Activated effector memory CD4-positive, alpha-beta T cell treated with anti-CD3 and anti-CD28 coated beads, Interleukin-2, amount 50 U/mL, for 16 hours (primary cell): ENCODE results near the gene TMCC1.
A peak's percentile ranks its signal among the peaks of the same experiment; 100 is the strongest.
"Not testable (repeated sequence)": the region's sequence is repeated elsewhere in the genome, so short reads cannot be mapped to it uniquely, and the experiment has no call there.

ENCODE experiments used
- DNase-seq: peaks from one replicate; pipeline ENCODE4 v3.0.0-alpha.2; 2020

TMCC1 gene

GRCh38 chr3:129673897-129674797 lies 219.4 kb downstream of the TMCC1 start:
- no peak for DNase-seq

GRCh38 chr3:129673012-129673411 lies 220.5 kb downstream of the TMCC1 start:
- no peak for DNase-seq

- no peak for DNase-seq
Measured at GRCh38 chr3:129672412-129672811, 221.1 kb downstream of the TMCC1 start.

DNA sequence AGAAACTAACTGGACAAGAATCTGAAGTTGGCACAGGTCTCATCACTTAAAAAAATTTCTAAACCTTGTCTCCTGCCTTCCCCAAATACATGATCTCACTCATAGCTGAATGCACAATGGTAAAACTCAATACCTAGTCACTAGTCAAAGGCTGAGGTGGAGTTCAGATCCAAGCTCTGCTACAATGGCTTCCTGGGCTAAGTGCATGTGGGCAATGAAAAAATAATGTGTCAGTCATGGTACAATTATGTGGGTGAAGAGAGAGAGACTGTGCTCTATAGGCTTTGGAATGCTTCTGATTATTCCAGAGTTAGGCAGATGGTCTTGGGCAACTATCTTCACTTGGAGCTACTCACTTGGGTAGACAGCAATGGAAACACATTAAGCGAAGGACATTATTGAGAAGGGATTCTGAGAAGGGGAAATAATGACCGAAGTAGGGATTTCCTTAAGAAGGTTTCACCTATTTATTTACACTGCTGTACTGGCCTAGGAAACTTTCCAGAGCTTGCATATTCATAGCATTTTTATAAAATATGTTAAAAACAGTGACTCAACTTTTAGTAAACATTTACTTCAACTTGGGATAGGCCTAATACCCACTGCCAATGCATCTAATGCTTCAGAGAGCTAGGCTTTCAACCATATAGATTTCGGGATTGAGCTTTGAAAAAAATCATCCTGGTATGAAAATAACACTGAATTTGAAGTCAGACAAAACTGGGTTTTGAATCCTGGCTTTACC lies 228.3 kb downstream of the TMCC1 start:
- DNase-seq, result no peak

DNA sequence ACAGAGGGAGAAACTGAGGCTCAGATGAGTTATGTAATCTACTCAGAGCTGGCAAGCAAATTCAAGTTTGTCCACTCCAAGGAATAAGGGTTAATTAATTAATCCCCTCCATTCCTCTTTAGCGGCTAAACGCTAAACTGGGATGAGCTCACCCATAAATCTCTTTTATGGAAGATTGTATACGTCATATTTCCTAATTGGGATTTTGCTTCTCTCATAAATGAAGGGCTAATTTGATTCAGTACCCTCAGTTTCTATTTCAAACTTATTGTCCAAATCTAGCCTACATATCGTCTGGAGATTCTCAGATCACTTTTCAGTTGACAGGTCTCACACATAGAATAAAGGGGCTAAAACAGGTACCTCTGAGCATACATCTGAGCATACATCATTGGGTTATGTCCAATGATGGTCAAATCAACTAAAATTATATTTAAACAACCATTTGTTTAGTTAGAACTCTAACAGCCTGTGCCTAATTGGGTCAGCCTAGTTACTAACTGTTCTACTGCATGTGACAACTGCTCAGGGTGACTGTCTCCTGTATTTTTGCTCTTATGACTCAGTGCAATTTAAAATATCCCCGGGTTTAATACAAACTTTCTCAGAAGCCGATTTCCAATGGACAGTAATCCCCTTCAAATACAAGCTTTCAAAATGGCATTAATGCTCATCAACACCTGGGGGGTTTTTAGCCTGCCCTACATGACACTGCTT lies 229.4 kb downstream of the TMCC1 start:
- no peak for DNase-seq

DNA sequence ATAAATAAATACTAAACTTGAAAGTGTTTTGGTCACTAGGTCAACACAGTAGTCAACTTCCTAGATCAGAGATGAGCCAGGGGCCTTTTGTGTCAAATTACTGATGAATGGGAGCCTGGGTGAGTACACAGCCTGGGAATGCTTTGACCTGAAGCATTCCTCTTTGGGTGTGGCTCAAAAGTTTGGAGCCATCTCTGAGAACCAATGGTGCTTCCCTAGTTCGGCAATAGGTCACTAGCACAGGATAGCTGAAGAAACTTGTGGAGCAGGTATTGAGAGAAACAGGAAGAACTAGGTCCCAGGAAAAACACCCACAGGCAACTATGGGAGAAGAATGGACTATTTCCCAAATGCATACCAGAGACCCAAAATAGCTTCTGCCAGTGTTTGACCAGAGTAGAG lies 230.5 kb downstream of the TMCC1 start:
- DNase-seq, result no peak

DNA sequence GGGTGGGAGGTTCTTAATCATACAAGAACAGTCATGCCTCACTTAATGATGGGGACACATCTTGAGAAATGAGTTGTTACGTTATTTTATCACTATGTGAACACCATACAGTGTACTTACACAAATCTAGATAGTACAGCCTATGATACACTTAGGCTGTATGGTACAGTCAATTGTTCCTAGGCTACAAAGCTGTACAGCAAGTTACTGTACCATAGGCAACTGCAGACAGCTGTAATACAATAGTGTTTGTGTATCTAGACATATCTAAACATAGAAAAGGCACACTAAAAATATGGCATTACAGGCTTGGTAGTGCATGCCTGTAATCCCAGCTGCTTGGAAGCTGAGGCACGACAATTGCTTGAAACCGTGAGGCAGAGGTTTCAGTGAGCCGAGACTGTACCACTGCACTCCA lies 231.3 kb downstream of the TMCC1 start:
- no peak for DNase-seq

GRCh38 chr3:129661766-129662165 lies 231.7 kb downstream of the TMCC1 start:
- DNase-seq, result no peak

- DNase-seq, result no peak
Measured at GRCh38 chr3:129658110-129658843, 235.2 kb downstream of the TMCC1 start.

GRCh38 chr3:129657261-129658046 lies 236.1 kb downstream of the TMCC1 start:
- DNase-seq, result no peak

GRCh38 chr3:129656659-129657247 lies 236.8 kb downstream of the TMCC1 start:
- no peak for DNase-seq

- DNase-seq, result no peak
Measured at GRCh38 chr3:129655291-129655700, 238.2 kb downstream of the TMCC1 start.

GRCh38 chr3:129654131-129654530 lies 239.4 kb downstream of the TMCC1 start:
- DNase-seq, result no peak

DNA sequence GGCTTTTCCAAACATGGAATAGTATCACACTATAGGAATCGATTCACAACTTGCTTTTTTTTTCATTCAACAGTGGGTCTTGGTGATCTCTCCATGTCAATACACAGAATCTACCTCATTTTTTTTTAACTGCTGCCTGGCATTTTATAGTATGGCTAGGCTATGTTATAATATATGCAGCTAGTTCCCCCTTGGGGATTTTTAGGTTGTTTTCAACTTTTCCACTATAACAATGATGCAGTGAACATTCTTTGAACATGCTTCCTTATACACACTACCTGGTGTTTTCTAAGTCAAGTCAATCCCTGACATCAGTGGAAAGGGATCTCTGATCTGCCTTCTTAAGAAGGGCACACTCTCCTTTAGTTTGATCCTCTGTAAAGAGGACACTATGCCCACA lies 240.5 kb downstream of the TMCC1 start:
- DNase-seq, result no peak

DNA sequence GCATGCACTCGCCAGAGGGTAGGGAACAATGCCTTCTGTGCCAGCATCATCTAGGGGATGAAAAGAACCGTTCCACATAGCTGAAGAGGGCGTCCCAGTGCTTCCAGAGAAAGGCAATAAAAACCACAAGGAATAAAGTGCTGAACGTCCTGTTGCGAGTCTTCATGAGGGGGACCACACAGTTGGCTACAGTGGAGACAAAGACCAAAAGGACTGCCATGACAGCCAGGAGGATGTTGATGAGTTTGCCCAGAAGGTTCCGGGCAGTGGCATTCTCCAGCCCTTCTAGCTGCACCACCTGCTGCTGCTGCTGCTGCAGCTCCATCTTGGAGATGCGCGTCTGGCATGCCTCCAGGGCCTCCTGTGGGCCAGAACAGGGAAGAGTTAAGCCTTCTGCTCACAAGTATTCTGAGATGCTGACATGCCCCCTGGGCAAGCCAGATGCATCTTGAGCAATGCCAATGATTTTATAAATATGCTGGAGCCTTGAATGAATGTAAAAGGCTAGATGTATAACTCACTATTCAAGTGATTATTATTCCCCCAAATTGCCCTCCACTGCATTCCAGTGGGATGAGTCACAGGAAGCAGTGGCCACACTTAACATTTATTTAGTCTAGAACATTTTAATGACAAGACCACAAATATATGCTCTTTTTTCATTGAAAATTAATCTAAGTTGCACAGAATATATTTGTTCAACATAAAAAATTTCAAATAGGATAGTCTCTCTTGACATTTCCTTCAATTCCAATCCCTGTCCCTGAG lies 241.9 kb downstream of the TMCC1 start:
- DNase-seq, result no peak

DNA sequence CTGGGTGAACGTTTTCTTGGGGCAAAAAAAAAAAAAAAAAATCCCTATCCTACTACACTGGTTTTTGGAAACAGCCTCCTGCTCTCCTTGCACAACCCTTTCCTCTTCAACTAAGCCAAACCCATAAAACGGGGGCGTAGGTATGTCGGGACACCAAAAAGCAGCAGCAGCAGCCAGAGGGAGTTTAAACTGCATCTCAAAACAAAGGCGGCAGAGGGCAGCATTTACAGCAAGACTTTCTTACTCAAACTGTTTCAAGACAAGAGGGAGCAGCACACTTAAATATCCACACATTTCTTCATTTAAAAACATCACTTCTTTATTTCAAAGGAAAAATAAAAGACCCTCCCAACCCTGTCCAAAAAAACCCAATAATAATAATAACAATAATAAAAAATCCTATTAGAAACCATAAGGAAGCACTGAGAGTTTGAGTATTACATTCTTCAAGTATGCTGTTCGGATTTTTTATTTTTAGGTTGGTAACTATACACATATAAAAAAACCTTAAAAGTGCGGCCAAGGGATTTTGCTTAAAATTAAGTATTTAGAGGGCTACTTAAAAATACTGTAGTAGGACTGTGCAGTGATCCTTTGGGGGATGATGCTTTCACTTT lies 243.1 kb downstream of the TMCC1 start:
- peak; percentile 77 for DNase-seq

DNA sequence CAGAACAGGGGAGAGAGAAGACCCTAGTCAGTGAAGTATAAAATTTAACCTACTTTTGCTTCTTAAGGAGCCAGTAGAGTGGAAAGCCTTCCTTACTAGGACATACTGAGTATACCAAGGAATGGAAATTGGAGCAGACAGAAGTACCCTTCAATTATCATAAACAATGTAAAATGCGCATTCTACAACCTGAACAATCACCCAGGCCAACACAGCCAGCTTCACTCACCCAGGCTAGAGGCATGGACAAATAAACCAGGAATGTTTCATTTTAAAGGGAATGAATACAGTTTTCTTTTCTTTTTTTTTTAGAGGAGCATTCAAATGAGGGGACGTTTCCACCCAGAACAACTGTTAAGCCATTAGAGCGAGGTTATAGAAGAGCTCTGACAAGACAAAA lies 245.1 kb downstream of the TMCC1 start:
- no peak for DNase-seq

GRCh38 chr3:129645286-129645685 lies 248.2 kb downstream of the TMCC1 start:
- no peak for DNase-seq

GRCh38 chr3:129644836-129645235 lies 248.7 kb downstream of the TMCC1 start:
- no peak for DNase-seq

DNA sequence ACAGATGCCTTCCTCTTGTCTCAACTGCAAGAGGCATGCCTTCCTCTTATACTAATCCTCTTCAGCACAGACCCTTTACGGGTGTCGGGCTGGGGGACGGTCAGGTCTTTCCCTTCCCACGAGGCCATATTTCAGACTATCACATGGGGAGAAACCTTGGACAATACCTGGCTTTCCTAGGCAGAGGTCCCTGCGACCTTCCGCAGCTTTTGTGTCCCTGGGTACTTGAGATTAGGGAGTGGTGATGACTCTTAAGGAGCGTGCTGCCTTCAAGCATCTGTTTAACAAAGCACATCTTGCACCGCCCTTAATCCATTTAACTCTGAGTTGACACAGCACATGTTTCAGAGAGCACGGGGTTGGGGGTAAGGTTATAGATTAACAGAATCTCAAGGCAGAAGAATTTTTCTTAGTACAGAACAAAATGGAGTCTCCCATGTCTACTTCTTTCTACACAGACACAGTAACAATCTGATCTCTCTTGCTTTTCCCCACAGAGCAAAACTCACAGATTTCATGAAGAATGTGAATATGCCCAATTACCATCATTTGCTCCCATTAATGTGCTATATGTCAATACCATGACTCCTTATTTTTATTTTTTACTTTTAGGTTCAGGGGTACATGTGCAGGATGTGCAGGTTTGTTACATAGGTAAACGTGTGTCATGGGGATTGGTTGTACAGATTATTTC lies 251.8 kb downstream of the TMCC1 start:
- DNase-seq, result not testable (repeated sequence)
